Kidney epithelial cell (primary cell): Measurements from ENCODE around the gene HDAC10. TPM values are rescaled to one million over a fixed set of nuclear protein-coding genes. Genes with fewer than 3 reads are reported as not detected.

Source experiments
- DNase-seq: peaks from one replicate; pipeline ENCODE4 v3.0.0-alpha.2; 2010; ENCODE audit warnings: low read depth
- H3K27me3 ChIP-seq: 2 replicates; pipeline ENCODE4 v1.6.0; 2011; ENCODE audit warnings: low read length; ENCODE audit not compliant: control insufficient read depth, insufficient read depth
- H3K36me3 ChIP-seq: 2 replicates; pipeline ENCODE4 v1.5.1; 2011; ENCODE audit warnings: low read length; ENCODE audit not compliant: control insufficient read depth, insufficient read depth
- H3K4me3 ChIP-seq: 2 replicates; pipeline ENCODE4 v1.5.1; 2011; ENCODE audit warnings: low read depth, mild to moderate bottlenecking, control low read depth, low read length
- CTCF ChIP-seq: IDR thresholded peaks from 2 replicates; pipeline ENCODE4 v1.5.1; 2011; ENCODE audit warnings: mild to moderate bottlenecking, moderate library complexity, low read length, control low read depth, inconsistent platforms; ENCODE audit not compliant: insufficient read depth, poor library complexity, severe bottlenecking
- total RNA-seq: library from RNA; depleted of rRNA; stranded (reverse); fragments of >200 nt; gene quantifications from 2 replicates; pipeline ENCODE4 v1.2.3, GENCODE V29; 2015

Gene HDAC10
- total RNA-seq, 1 donor from 2014 or later, result 21.1 TPM

- no peaks in the 10 kb centered on the region for H3K27me3 ChIP-seq
- no peaks in the 10 kb centered on the region for H3K36me3 ChIP-seq
- peak within 1 kb of the TSS; percentile 65 for H3K4me3 ChIP-seq
- no peak for DNase-seq
- TF ChIP-seq CTCF, result no peak
Measured at GRCh38 chr22:50200461-50201190, 50.4 kb downstream of the HDAC10 start, which contains the start of gene SELENOO. SELENOO (plus strand) TSS chr22:50201011; CDS start chr22:50201037, 26 bp downstream.

- no peaks in the 10 kb centered on the region for H3K36me3 ChIP-seq
- DNase-seq, result no peak
- no peaks in the 10 kb centered on the region for H3K27me3 ChIP-seq
- no peak for TF ChIP-seq CTCF
- H3K4me3 ChIP-seq, result peak overlapping the region; percentile 65
Measured at GRCh38 chr22:50199829-50200460, 51.1 kb downstream of the HDAC10 start.

GRCh38 chr22:50199251-50199721, 51.8 kb downstream of the HDAC10 start:
- no peaks in the 10 kb centered on the region for H3K27me3 ChIP-seq
- no peak overlapping the region for H3K4me3 ChIP-seq
- H3K36me3 ChIP-seq, result no peaks in the 10 kb centered on the region
- TF ChIP-seq CTCF, result no peak
- DNase-seq, result no peak

GRCh38 chr22:50198624-50199017, 52.4 kb downstream of the HDAC10 start:
- no peak overlapping the region for H3K4me3 ChIP-seq
- H3K36me3 ChIP-seq, result no peaks in the 10 kb centered on the region
- H3K27me3 ChIP-seq, result no peaks in the 10 kb centered on the region
- TF ChIP-seq CTCF, result no peak
- no peak for DNase-seq

GRCh38 chr22:50197856-50198623, 53.0 kb downstream of the HDAC10 start:
- H3K4me3 ChIP-seq, result no peak overlapping the region
- TF ChIP-seq CTCF, result no peak
- H3K27me3 ChIP-seq, result no peaks in the 10 kb centered on the region
- no peak for DNase-seq
- no peaks in the 10 kb centered on the region for H3K36me3 ChIP-seq
